B cell (primary cell): ENCODE data around the gene SPATA20. TPM values are rescaled to one million over a fixed set of nuclear protein-coding genes. Genes with fewer than 3 reads are reported as not detected.

Source experiments
- ATAC-seq: fragments of 200-7000 bp; cut with Tn5 transposase; one replicate; pipeline ENCODE4 v1.10.0; 2021; ENCODE audit warnings: low read depth, mild to moderate bottlenecking, moderate number of reproducible peaks, moderate library complexity
- CTCF ChIA-PET: fragments of 350-600 bp; sonication (Branson Sonifier 250); formaldehyde crosslinking; loops from one replicate; lab custom pipeline; 2021; ENCODE audit warnings: antibody characterized with exemption, inconsistent platforms; lab: Charles Lee
- POLR2A ChIA-PET: fragments of 350-600 bp; sonication (Branson Sonifier 250); formaldehyde crosslinking; loops from one replicate; lab custom pipeline; 2021; ENCODE audit warnings: antibody characterized with exemption; lab: Charles Lee
- DNase-seq: peaks from one replicate; pipeline ENCODE4 v3.0.0; 2013
- H2AFZ ChIP-seq: 2 replicates; pipeline ENCODE4 v1.6.1; 2012; ENCODE audit warnings: mild to moderate bottlenecking, low read depth, low read length; ENCODE audit not compliant: insufficient read depth, poor library complexity, severe bottlenecking
- H3K27ac ChIP-seq, 2 donors: 1 replicate in 1 of 2; 2 replicates in 1 of 2; pipeline ENCODE4 v1.5.1; 2012 to 2013; ENCODE audit warnings: low read length in 2 of 2, mild to moderate bottlenecking in 2 of 2, moderate library complexity in 1 of 2
- H3K27me3 ChIP-seq, 4 experiments: fragments of 200-600 bp in 1 of 4; sonication (generic) in 1 of 4; replicated peaks in 1 of 4; 1 replicate in 2 of 4; 2 replicates in 2 of 4; pipeline versions ENCODE4 v1.6.1 to v1.7.0; 2013 to 2016; ENCODE audit warnings: low read length in 3 of 4, mild to moderate bottlenecking in 2 of 4, mixed read lengths in 1 of 4, moderate library complexity in 1 of 4; ENCODE audit not compliant: insufficient read depth in 4 of 4, control insufficient read depth in 3 of 4; ENCODE audit errors: control extremely low read depth in 1 of 4
- H3K36me3 ChIP-seq, 2 experiments: replicated peaks in 1 of 2; 1 replicate in 1 of 2; 2 replicates in 1 of 2; pipeline versions ENCODE4 v1.6.1 to v1.7.1; 2013; ENCODE audit warnings: low read length in 1 of 2; ENCODE audit not compliant: insufficient read depth in 2 of 2, control insufficient read depth in 1 of 2; ENCODE audit errors: control extremely low read depth in 1 of 2, extremely low read depth in 1 of 2
- H3K4me1 ChIP-seq, 2 donors: fragments of 200-600 bp in 1 of 2; sonication (generic) in 1 of 2; 1 replicate in 1 of 2; 2 replicates in 1 of 2; pipeline versions ENCODE4 v1.5.1 to v1.6.1; 2013 to 2017; ENCODE audit warnings: low read length in 2 of 2; ENCODE audit not compliant: control insufficient read depth in 2 of 2, insufficient read depth in 2 of 2
- H3K4me2 ChIP-seq: replicated peaks from 2 replicates; pipeline ENCODE3; 2012; ENCODE audit warnings: mild to moderate bottlenecking, low read depth, low read length; ENCODE audit not compliant: poor library complexity, severe bottlenecking
- H3K4me3 ChIP-seq, 5 experiments: fragments of 200-600 bp in 1 of 5; sonication (generic) in 1 of 5; 1 replicate in 3 of 5; 2 replicates in 2 of 5; pipeline versions ENCODE4 v1.5.1 to v1.7.0; 2011 to 2016; ENCODE audit warnings: low read length in 4 of 5, mild to moderate bottlenecking in 4 of 5, low read depth in 2 of 5, control low read depth in 1 of 5, moderate library complexity in 1 of 5; ENCODE audit not compliant: insufficient read depth in 1 of 5; ENCODE audit errors: control extremely low read depth in 1 of 5, extremely low read depth in 1 of 5
- H3K79me2 ChIP-seq: fragments of 200-600 bp; sonication (generic); one replicate; pipeline ENCODE4 v1.6.0; 2016; ENCODE audit warnings: low read length; ENCODE audit not compliant: control insufficient read depth, insufficient read depth
- H3K9ac ChIP-seq: fragments of 200-600 bp; sonication (generic); 2 replicates; pipeline ENCODE4 v1.6.1; 2017; ENCODE audit warnings: mild to moderate bottlenecking, low read length, moderate library complexity
- H3K9me3 ChIP-seq, 3 donors: one replicate each; pipeline versions ENCODE4 v1.6.1 to v1.7.1; 2013; ENCODE audit warnings: low read length in 2 of 3; ENCODE audit not compliant: control insufficient read depth in 2 of 3, insufficient read depth in 1 of 3; ENCODE audit errors: control extremely low read depth in 1 of 3
- H4K20me1 ChIP-seq: 2 replicates; pipeline ENCODE4 v1.6.0; 2012; ENCODE audit warnings: mild to moderate bottlenecking, low read length; ENCODE audit not compliant: insufficient read depth, control insufficient read depth, poor library complexity, severe bottlenecking
- H3K27ac Mint-ChIP-seq: one replicate; pipeline ENCODE4 v1.8.0; 2021; ENCODE audit warnings: mixed read lengths
- H3K27me3 Mint-ChIP-seq: one replicate; pipeline ENCODE4 v1.8.0; 2021; ENCODE audit warnings: mixed read lengths
- H3K4me1 Mint-ChIP-seq: one replicate; pipeline ENCODE4 v1.8.0; 2021; ENCODE audit warnings: mixed read lengths
- H3K4me3 Mint-ChIP-seq: one replicate; pipeline ENCODE4 v1.8.0; 2021; ENCODE audit warnings: mixed read lengths
- H3K9me3 Mint-ChIP-seq: one replicate; pipeline ENCODE4 v1.8.0; 2022; ENCODE audit warnings: mixed read lengths; ENCODE audit not compliant: insufficient read depth
- CTCF ChIP-seq: fragments of 200-600 bp; IDR thresholded peaks from one replicate; pipeline ENCODE4 v1.8.0; 2022; ENCODE audit warnings: antibody characterized with exemption, mild to moderate bottlenecking
- EZH2 ChIP-seq: IDR thresholded peaks from 2 replicates; pipeline ENCODE4 v1.6.1; 2012; ENCODE audit warnings: borderline replicate concordance, low read depth, mild to moderate bottlenecking, moderate library complexity, low read length; ENCODE audit not compliant: insufficient read depth, poor library complexity, severe bottlenecking
- WGBS: methylation state at CpG from one replicate; pipeline ENCODE4 v1.1.5; 2013; ENCODE audit warnings: missing lambda C conversion rate; ENCODE audit not compliant: insufficient coverage; 5-methylcytosine and 5-hydroxymethylcytosine counted together
- intact Hi-C: fragments of 100-400 bp; cut with micrococcal nuclease; formaldehyde crosslinking; loops from one replicate; pipeline ENCODE4 v1.10.0; 2022
- polyA plus RNA-seq: library from polyadenylated mRNA; depleted of rRNA; stranded (reverse); fragments of >200 nt; gene quantifications from 2 replicates; pipeline ENCODE4 v1.2.3, GENCODE V29; 2012
- total RNA-seq, 2 donors: library from RNA; stranded (reverse); fragments of 120-200 nt in 1 of 2; gene quantifications; 1 replicate in 1 of 2; 2 replicates in 1 of 2; pipeline versions ENCODE4 v1.2.3 to v1.2.4, GENCODE V29; 2013 to 2022

The SPATA20 gene
- total and polyA plus RNA-seq, 2 donors (not counting 1 experiment from before 2014, with no cell fraction given), result 61.7 to 68.5 TPM

GRCh38 chr17:50544516-50544915 is 2.5 kb upstream of the SPATA20 start:
- ChIA-PET CTCF (interaction anchor here (1.0 to 1.2 kb wide), 2 partner anchors 8 to 83 kb away, joined by 3 read pairs; no protein-coding TSS in a partner anchor), POLR2A (no interaction called here)
- peaks cover 7% of the 10 kb centered on the region for H3K27me3 Mint-ChIP-seq
- H3K36me3 ChIP-seq, result no peaks in the 10 kb centered on the region
- TF ChIP-seq EZH2, result no peak
- TF ChIP-seq CTCF, result no peak
- no peak overlapping the region for H3K4me3 ChIP-seq
- peaks cover 0 to 15% (median 5%) of the 10 kb centered on the region in 4 experiments for H3K27me3 ChIP-seq
- peak overlapping the region; percentile 9 for H3K4me3 Mint-ChIP-seq
- no peaks in the 10 kb centered on the region for H3K9me3 Mint-ChIP-seq
- no peak overlapping the region for H3K4me2 ChIP-seq
- intact Hi-C loops, result loop anchor here (5.0 kb wide), 1 partner anchor 163 kb away; the partner anchor contains the start of gene ANKRD40
- no peaks in the 10 kb centered on the region for H3K9me3 ChIP-seq
- no peak overlapping the region for H3K27ac ChIP-seq
- H3K79me2 ChIP-seq, result no peaks in the 10 kb centered on the region
- H3K27ac Mint-ChIP-seq, result no peak overlapping the region
- H3K9ac ChIP-seq, result no peak overlapping the region
- peaks cover 21% of the 10 kb centered on the region for H3K4me1 Mint-ChIP-seq
- 49% methylated on average over 7 of the region's 7 CpGs for WGBS
- no peaks in the 10 kb centered on the region for H4K20me1 ChIP-seq
- no peak overlapping the region for H2AFZ ChIP-seq
- peaks cover 19 to 28% of the 10 kb centered on the region in 2 donors for H3K4me1 ChIP-seq
- no peak for ATAC-seq
- no peak for DNase-seq

GRCh38 chr17:50545311-50545710 is 1.7 kb upstream of the SPATA20 start:
- H3K4me1 Mint-ChIP-seq, result peaks cover 21% of the 10 kb centered on the region
- peaks cover 19 to 28% of the 10 kb centered on the region in 2 donors for H3K4me1 ChIP-seq
- DNase-seq, result no peak
- H3K27me3 Mint-ChIP-seq, result peaks cover 7% of the 10 kb centered on the region
- TF ChIP-seq EZH2 (no peak), CTCF (no peak)
- no peak overlapping the region for H3K27ac ChIP-seq
- peaks cover 0 to 15% (median 5%) of the 10 kb centered on the region in 4 experiments for H3K27me3 ChIP-seq
- no peaks in the 10 kb centered on the region for H3K79me2 ChIP-seq
- 63% methylated on average over 8 of the region's 8 CpGs for WGBS
- H2AFZ ChIP-seq, result no peak overlapping the region
- no peaks in the 10 kb centered on the region for H3K36me3 ChIP-seq
- no peak overlapping the region for H3K4me2 ChIP-seq
- peak overlapping the region; percentile 39 for H3K4me3 Mint-ChIP-seq
- no peaks in the 10 kb centered on the region for H3K9me3 Mint-ChIP-seq
- no peak overlapping the region for H3K27ac Mint-ChIP-seq
- H3K9me3 ChIP-seq, result no peaks in the 10 kb centered on the region
- ATAC-seq, result no peak
- intact Hi-C loops, result loop anchor here (5.0 kb wide), 1 partner anchor 622 kb away; the partner anchor contains the start of gene NME2
- no peak overlapping the region for H3K4me3 ChIP-seq
- no peaks in the 10 kb centered on the region for H4K20me1 ChIP-seq
- CTCF ChIA-PET, result interaction anchor here (1.2 to 4.8 kb wide), 2 partner anchors 66 to 81 kb away, joined by 3 to 45 read pairs; no protein-coding TSS in a partner anchor
- POLR2A ChIA-PET, result no interaction called here
- H3K9ac ChIP-seq, result no peak overlapping the region
